Cardiac fibroblast (primary cell): ENCODE data around the gene ZNF385B.

Experiments
- DNase-seq, 2 donors: peaks; one replicate each; pipeline versions ENCODE4 v3.0.0 to v3.0.0-alpha.2; 2010; ENCODE audit warnings: low read depth in 2 of 2
- H3K4me3 ChIP-seq, 2 donors: replicated peaks in 1 of 2; 1 replicate in 1 of 2; 2 replicates in 1 of 2; pipeline ENCODE4 v1.5.1; 2011; ENCODE audit warnings: low read depth in 2 of 2, low read length in 2 of 2, mild to moderate bottlenecking in 2 of 2, moderate library complexity in 1 of 2
- CTCF ChIP-seq: IDR thresholded peaks from one replicate; pipeline ENCODE4 v1.5.1; 2011; ENCODE audit warnings: low read depth, mild to moderate bottlenecking, low read length, inconsistent platforms

Gene ZNF385B

DNA sequence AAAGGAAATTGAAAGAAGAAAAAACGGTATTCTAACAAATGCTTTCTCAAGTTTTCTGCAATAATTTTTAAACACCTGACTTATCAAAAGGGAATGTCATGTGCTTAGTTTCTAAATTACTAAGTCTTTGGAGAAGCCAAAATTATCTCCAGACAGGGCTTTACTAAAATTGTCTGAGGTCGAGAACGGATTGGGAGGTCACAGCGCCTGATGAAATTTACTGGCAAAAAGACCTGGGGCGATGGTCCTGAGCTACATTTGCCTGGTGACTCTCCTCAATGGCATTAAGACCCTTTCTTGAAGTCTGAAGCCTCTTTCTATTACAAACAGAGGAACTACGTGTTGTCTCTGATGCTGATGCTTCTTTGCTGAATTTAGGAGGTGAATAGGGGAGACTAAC lies 305.0 kb downstream of the ZNF385B start:
- no peak overlapping the region for H3K4me3 ChIP-seq
- no peak for DNase-seq
- TF ChIP-seq CTCF: no peak

GRCh38 chr2:179555691-179556283 lies 305.6 kb downstream of the ZNF385B start:
- no peak overlapping the region for H3K4me3 ChIP-seq
- DNase-seq: no peak
- TF ChIP-seq CTCF: no peak

- no peak for DNase-seq
- TF ChIP-seq CTCF: no peak
- H3K4me3 ChIP-seq: no peak overlapping the region
These were observed 306.6 kb downstream of the ZNF385B start for GRCh38 chr2:179554639-179555386.

GRCh38 chr2:179553382-179553781 lies 308.0 kb downstream of the ZNF385B start:
- no peak overlapping the region for H3K4me3 ChIP-seq
- DNase-seq: no peak
- TF ChIP-seq CTCF: no peak

- DNase-seq: no peak
- no peak overlapping the region for H3K4me3 ChIP-seq
- no peak for TF ChIP-seq CTCF
These were observed 309.8 kb downstream of the ZNF385B start for GRCh38 chr2:179551539-179552045.

DNA sequence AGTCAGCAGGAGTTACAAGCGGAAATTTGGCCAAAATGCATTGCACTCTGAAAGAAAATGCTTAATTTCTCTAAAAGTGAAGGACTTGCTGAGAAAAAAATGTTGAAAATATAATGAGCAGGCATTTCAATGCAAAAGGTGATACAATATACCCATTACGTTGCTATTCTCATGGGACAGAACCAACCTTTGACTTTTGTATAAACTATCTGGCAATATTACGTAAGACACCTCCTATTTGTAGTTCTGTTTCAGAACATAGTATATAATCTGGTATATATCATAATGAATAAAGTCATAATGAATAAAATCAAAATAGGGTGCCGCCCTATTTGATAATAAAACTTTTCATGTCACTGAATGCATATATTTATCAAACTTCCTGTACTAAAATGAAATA lies 310.6 kb downstream of the ZNF385B start:
- no peak for DNase-seq

More for the DNA sequence above, 310.6 kb downstream of the ZNF385B start:
- H3K4me3 ChIP-seq: no peak overlapping the region
- no peak for TF ChIP-seq CTCF
